ENCODE measurements around the gene GATD1. TPM values are rescaled to one million over a fixed set of nuclear protein-coding genes. Genes with fewer than 3 reads are reported as not detected.
A peak's percentile ranks its signal among the peaks of the same experiment; 100 is the strongest.

The GATD1 gene
- total RNA-seq, 3 donors from 2014 or later, result 48.3 to 49.8 (median 49.7) TPM

DNA sequence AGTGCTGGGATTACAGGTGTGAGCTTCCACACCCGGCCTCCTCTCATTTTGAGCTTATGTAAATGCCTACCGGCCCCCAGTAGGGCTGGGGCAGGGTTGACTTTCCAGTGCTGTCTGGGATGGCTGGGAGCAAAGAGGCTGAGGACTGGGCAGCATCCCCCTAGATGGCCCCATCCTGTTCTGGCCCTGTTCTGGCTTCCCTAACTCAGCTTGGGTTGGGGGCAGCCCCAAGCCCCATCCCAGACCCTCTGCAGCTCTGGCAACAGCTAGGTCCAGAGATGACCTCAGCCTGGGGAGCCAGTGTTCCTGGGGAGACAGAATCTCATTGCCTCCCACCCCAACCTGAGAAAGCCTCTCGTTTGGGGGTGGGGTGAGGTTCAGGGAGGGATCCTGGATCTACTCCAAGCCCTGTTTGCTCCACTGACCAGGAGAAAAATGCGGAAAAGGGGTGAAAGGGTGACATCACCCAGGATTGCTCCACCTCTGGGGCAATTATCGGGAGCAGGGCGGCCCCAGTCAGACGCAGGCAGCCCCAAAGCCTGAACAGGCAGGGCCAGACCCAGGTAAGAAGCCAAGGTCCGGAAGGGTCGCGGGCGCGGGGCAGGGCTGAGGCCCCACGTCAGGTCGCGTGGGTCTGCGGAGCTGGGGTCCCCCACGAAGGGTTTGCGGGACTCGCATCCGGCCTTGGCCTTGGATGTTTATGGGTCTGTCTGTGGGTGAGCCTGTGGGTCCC is 41.3 kb upstream of the GATD1 start, which contains the start of gene PNPLA2:
Gene PNPLA2, plus strand, starts transcription at position 519 of the 733 bp plus-strand sequence. CDS start 805 bp downstream, outside the sequence.
- Mint-ChIP-seq H3K27me3 (ENCODE audit: low read depth) (no peaks in the 10 kb centered on the region), H3K36me3 (ENCODE audit: insufficient read depth) (peaks cover 5% of the 10 kb centered on the region), H3K4me1 (ENCODE audit: low read depth) (peaks cover 9% of the 10 kb centered on the region), H3K4me3 (peak within 1 kb of the TSS; percentile 84), H3K9me3 (no peaks in the 10 kb centered on the region)
- ATAC-seq (no peak), DNase-seq (no peak)

DNA sequence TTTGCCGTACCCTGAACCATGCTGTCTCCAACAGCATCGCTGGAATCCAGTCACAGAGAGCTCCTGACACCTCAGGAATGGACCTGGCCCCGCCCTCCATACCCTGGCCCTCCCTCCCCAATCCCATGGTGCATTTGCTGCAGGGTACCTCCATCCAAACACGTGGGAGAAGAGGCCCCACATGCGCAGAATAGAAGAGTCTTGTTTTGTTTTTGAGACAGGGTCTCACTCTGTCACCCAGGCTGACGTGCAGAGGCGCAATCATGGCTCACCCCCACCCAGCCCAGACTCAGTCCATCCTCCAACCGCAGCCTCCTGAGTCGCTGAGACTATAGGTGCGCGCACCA is 39.1 kb upstream of the GATD1 start:
- Mint-ChIP-seq H3K4me3 (no peak overlapping the region), H3K9me3 (no peaks in the 10 kb centered on the region), H3K27me3 (ENCODE audit: low read depth) (no peaks in the 10 kb centered on the region), H3K4me1 (ENCODE audit: low read depth) (peaks cover 19% of the 10 kb centered on the region), H3K36me3 (ENCODE audit: insufficient read depth) (peaks cover 17% of the 10 kb centered on the region)
- ATAC-seq (no peak), DNase-seq (no peak)

DNA sequence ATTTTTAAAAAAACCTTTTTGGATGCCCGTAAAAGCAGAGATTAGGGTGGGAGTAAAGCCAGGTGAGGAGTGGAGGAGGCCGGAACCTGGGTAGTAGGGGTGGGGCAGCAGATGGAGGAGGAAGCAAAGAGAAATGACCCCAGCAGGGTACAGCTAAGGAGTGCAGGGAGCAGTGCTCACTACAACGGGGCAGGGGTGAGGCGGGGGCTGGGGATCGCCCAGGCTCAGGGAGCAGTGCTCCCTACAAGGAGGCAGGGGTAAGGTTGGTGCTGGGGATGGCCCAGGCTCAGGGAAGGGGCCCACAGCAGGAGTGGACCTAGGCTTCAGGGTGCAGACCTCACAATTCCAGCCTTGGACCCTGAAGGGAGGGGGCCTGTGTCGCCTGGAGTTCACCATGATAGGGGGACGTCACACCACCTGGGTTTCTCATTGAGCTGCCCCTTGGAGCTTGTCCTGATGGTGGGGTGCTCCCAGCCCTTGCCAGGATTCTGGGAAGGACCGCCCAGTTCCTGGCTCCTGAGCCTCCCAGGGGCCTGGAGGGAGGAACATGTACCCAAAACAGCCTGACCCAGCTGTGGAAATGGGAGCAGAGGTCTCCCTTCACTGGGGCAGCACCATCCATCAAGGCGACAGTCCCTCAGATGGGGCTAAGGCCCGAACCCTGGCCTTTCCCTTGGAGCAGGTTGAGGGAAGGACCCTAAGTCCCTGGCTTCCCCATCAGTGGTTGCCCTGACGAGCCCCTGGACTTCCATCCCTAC is 38.6 kb upstream of the GATD1 start:
- Mint-ChIP-seq H3K4me3 (no peak overlapping the region), H3K36me3 (ENCODE audit: insufficient read depth) (peaks cover 22% of the 10 kb centered on the region), H3K27me3 (ENCODE audit: low read depth) (no peaks in the 10 kb centered on the region), H3K9me3 (no peaks in the 10 kb centered on the region), H3K4me1 (ENCODE audit: low read depth) (peaks cover 21% of the 10 kb centered on the region)
- ATAC-seq, result no peak
- DNase-seq, result no peak

DNA sequence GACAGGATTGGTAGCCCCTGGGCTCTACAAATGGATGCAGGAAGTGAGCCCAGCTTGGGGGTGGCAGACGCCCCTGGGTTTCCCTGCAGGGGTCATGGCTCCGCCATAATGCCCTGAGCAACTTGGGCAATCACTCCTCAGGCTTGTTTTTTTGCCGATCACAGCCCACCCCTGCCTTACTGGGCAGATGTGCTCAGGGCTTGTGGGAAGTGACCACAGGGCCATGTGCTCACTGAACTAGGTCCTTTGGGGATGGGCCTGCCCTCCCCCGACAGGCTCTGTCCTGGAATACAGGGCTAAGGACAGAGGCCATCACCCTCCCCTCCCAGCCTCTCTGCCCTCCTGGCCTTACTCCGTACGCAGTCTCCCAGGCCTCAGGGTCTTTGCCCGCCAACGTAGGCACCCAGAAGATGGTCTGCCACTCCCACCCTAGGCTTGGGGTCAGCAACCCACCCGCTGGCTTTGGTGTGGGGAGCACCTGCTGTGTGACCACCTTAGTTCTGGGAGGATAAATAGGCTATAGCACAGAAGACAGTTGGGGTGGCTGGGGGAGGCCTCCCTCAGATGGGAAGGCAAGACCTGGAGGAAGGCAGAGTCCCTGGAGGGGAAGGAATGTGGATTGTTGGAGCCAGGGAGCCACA is 36.3 kb upstream of the GATD1 start:
- Mint-ChIP-seq H3K9me3 (no peaks in the 10 kb centered on the region), H3K36me3 (ENCODE audit: insufficient read depth) (peaks cover 29% of the 10 kb centered on the region), H3K4me3 (no peak overlapping the region), H3K4me1 (ENCODE audit: low read depth) (peaks cover 20% of the 10 kb centered on the region), H3K27me3 (ENCODE audit: low read depth) (no peaks in the 10 kb centered on the region)
- ATAC-seq, result no peak
- no peak for DNase-seq

DNA sequence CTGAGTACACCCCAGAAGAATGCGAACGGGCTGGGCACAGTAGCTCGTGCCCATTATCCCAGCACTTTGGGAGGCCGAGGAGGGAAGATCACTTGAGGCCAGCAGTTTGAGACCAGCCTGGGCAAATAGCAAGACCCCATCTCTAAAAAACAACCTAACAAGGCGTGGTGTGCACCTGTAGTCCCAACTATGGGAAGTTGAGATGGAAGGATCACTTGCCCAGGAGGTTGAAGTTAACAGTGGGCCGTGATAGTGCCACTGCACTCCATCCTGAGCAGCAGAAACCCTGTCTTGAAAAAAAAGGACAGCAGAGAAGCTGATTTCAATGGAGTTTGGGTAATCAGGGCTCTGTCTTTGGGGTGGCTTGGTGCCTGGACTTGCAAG is 35.8 kb upstream of the GATD1 start:
- Mint-ChIP-seq H3K9me3 (no peaks in the 10 kb centered on the region), H3K27me3 (ENCODE audit: low read depth) (no peaks in the 10 kb centered on the region), H3K36me3 (ENCODE audit: insufficient read depth) (peaks cover 29% of the 10 kb centered on the region), H3K4me3 (peak overlapping the region; percentile 92), H3K4me1 (ENCODE audit: low read depth) (peaks cover 23% of the 10 kb centered on the region)
- ATAC-seq, result no peak
- DNase-seq, result no peak

DNA sequence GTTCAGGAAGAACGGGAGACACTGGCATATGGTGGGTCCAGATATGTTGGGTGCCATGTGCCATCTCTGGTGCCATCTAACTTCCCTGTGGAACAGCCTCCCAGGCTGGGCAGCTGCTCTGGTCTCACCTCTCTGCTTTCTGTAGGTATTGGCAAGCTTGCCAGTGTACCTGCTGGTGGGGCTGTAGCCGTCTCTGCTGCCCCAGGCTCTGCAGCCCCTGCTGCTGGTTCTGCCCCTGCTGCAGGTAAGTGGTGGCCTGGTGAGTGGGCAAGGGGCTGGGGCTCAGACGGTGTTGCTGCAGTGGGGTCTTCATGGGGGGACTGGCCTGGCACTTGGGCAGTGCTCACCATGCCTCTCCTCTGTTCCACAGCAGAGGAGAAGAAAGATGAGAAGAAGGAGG is 35.1 kb upstream of the GATD1 start:
- Mint-ChIP-seq H3K36me3 (ENCODE audit: insufficient read depth) (peaks cover 29% of the 10 kb centered on the region), H3K27me3 (ENCODE audit: low read depth) (no peaks in the 10 kb centered on the region), H3K4me3 (peak overlapping the region; percentile 92), H3K9me3 (no peaks in the 10 kb centered on the region), H3K4me1 (ENCODE audit: low read depth) (peaks cover 27% of the 10 kb centered on the region)
- DNase-seq, result no peak
- ATAC-seq, result no peak

DNA sequence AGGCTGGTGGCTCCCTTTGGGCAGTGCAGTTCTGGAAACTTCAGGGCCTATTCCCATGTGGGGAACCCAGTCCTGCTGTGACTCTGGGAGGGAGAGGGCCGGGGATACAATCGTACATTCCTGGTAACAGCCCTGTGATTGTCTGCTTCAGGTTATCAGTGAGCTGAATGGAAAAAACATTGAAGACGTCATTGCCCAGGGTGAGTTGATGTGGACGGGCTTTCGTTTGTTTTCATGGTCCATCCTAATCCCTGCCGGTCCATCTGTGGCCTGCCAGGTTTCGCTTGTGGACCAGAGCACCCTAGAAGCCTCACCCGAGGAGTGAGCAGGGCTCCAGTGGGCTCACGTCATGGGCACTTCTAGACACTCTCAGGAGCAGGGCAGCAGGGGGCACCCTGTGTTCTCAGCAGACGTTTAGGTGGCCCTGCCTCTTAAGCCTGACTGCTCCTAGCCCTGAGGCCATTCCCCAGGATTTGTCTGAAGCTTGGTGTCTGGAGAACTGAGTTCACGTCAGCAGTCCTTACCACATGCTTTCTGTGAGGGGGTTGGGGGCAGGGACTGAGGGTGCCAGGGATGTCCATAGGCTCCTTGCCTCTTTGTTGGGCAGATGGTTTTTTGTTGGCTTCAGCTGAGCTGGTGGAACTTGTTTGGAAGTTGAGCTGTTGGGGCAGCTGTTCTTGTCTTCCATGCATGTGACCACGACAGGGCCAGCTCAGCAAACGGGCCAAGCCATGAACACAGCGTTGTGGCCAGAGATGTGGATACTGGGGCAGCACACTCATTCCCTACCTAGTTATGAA is 34.4 kb upstream of the GATD1 start:
- peaks cover 27% of the 10 kb centered on the region for H3K4me1 Mint-ChIP-seq (ENCODE audit: low read depth)
- H3K4me3 Mint-ChIP-seq, result peak overlapping the region; percentile 92
- H3K36me3 Mint-ChIP-seq (ENCODE audit: insufficient read depth), result peaks cover 29% of the 10 kb centered on the region
- H3K27me3 Mint-ChIP-seq (ENCODE audit: low read depth), result no peaks in the 10 kb centered on the region
- DNase-seq (no peak), ATAC-seq (no peak)
- no peaks in the 10 kb centered on the region for H3K9me3 Mint-ChIP-seq

DNA sequence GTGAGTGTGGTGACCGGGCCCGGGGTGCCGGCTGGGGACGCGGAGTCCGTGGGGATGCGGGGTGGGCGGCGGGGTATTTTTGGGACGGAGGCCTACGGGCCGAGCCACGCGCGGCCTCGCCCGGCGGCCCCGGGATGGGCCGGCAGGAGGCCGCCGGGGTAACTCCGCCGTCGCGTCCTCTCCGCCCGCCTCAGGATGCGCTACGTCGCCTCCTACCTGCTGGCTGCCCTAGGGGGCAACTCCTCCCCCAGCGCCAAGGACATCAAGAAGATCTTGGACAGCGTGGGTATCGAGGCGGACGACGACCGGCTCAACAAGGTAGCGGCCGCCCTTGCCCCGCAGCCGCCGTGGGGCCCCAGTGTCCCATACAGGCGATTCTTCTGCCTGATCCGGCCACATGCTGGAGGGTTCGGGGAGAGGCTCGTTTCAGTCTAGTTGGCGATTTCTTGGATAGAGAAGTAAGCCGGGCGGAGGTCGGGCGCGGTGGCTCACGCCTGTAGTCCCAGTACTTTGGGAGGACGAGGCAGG is 32.8 kb upstream of the GATD1 start:
- Mint-ChIP-seq H3K36me3 (ENCODE audit: insufficient read depth) (peaks cover 29% of the 10 kb centered on the region), H3K9me3 (no peaks in the 10 kb centered on the region), H3K4me1 (ENCODE audit: low read depth) (peaks cover 27% of the 10 kb centered on the region), H3K4me3 (peak overlapping the region; percentile 92), H3K27me3 (ENCODE audit: low read depth) (no peaks in the 10 kb centered on the region)
- no peak for DNase-seq
- peak; percentile 1 for ATAC-seq

DNA sequence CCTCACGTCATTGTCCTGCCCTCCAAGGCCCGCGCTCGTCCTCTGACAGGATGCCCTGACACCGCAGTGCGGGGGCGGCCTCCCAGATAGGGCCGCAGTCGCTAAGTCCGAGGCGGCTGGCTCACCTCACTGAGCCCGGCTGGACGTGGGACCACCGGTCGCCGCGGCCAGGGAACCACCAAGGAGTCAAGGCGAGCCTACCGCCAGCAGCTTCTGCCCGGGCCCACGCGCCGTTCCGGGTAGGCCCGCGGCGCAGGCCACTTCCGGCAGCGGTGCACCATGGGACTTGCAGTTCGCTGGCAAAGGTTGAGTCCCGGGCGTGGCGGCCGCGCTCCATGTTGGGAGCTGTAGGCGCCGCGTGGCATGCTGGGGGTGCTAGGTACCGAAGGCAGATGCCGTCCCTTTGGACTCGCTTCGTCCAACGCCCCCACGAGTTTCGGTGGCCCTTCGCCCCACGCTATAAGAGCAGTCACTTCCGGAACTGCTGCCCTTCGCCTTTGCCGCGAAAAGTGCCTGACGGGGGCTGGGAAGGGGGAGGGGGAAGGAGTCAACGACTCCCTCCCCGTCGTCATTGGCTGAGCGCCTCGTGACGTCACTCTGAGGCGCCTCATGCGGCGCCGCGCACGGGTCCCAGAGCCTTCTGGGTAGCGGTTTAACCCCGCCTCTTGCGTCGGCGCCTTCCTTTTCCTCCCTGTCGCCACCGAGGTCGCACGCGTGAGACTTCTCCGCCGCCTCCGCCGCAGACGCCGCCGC is 32.2 kb upstream of the GATD1 start, which contains the start of gene RPLP2:
Gene RPLP2, plus strand, starts transcription at position 681 of the 753 bp plus-strand sequence. CDS start 268 bp downstream, outside the sequence.
- no peaks in the 10 kb centered on the region for H3K27me3 Mint-ChIP-seq (ENCODE audit: low read depth)
- DNase-seq (peak; percentile 98), ATAC-seq (peak; percentile 84 to 86)
- no peaks in the 10 kb centered on the region for H3K9me3 Mint-ChIP-seq
- peaks cover 29% of the 10 kb centered on the region for H3K36me3 Mint-ChIP-seq (ENCODE audit: insufficient read depth)
- peak within 1 kb of the TSS; percentile 92 for H3K4me3 Mint-ChIP-seq
- H3K4me1 Mint-ChIP-seq (ENCODE audit: low read depth), result peaks cover 30% of the 10 kb centered on the region

DNA sequence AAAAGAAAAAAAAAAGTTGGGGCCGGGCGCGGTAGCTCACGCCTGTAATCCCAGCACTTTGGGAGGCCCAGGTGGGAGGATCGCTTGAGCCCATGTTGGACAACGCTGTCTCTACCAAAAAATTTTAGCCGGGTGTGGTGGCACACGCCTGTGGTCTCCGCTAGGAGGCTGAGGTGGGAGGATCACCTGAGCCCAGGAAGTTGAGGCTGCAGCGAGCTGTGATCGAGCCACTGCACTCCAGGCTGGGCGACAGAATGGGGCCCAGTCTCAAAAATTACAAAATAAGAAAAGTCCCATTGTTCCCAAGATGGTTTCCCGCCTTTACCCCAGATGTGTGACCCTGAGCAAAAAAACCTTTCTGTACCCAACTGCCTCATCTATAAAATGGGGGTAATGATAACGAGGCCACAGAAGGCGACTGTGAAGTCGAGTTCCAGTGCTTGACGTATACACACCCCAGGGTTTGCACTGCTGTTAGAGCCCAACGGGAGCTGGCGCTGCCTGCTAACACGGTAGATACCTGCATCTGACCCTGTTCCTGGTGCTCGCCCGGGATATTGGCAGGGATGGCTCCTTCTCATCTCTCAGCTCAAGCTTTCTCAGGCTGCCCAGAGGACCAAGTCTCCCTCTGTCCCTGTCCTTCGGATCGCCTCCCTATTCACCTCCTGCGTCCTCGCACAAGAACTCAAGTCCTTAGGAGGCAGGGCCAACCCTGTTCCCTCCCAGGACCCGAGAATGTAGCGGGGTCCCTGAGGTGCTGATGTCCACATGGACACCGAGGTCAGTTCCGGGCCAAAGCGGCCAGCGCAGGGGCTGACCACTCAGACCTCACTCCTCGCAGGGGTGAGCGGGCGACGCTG is 31.4 kb upstream of the GATD1 start:
- peaks cover 33% of the 10 kb centered on the region for H3K4me1 Mint-ChIP-seq (ENCODE audit: low read depth)
- H3K27me3 Mint-ChIP-seq (ENCODE audit: low read depth), result no peaks in the 10 kb centered on the region
- DNase-seq (no peak), ATAC-seq (peak; percentile 0 to 2)
- no peaks in the 10 kb centered on the region for H3K9me3 Mint-ChIP-seq
- peak overlapping the region; percentile 92 for H3K4me3 Mint-ChIP-seq
- H3K36me3 Mint-ChIP-seq (ENCODE audit: insufficient read depth), result peaks cover 26% of the 10 kb centered on the region

DNA sequence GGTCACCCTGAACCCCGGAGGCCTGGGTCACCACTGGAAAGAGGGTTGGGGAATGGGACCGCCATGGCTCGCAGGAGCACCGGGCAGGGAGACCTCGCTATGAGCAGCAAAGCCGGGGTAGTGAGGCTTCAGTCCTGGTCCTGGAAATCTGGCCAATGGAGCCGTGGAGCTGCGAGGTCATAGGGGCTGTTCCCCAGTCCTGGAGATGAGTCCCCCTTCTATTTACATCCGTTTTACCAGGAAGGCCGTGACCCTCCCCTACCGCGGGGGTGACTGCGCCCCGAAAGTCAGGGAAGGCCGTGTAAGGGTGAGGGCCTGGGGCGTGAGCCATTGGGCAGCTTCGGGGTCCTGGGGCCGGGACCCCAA is 27.3 kb upstream of the GATD1 start:
- H3K36me3 Mint-ChIP-seq (ENCODE audit: insufficient read depth), result no peaks in the 10 kb centered on the region
- peak overlapping the region; percentile 72 for H3K4me3 Mint-ChIP-seq

DNA sequence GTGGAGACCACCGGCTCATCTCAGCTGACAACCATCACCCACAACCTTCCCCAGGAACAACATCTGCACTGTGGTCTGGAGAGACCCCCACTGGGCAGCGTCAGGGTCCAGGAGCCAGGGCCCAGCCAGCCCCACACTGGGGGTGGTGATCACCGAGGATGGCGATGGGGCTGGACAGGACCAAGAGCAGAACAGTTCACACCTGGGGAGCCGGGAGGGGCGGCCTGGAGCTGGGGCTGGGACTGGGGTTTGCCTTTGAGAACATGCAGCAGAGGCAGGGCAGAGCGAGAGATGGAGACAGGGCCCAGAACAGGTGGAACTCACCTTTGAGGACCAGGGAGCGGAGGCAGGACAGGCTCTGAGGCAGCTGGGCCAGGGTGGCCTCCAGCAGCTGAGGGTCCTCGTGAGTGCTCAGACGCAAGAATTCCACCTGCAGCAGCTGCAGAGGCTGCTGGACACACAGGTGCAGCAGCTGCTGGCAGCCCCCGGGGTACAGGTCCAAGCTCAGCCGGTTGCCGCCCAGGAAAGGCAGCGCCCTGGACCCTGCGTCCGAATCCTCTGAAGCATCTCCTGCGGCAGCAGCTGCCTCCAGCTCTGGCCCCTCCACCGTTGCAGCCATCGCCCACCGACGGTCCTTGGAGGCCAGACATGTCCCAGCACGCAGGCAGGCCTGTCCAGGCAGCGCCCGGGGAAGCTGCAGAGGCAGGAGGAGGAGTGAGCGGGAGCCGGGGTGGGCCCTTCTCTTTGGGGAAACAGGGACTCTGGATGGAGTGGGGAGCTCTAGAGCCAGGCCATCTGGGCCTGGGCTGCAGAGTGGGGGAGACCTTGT is 26.7 kb upstream of the GATD1 start:
- Mint-ChIP-seq H3K27me3 (ENCODE audit: low read depth) (no peaks in the 10 kb centered on the region), H3K9me3 (no peaks in the 10 kb centered on the region), H3K4me3 (peak overlapping the region; percentile 72), H3K4me1 (ENCODE audit: low read depth) (peaks cover 18% of the 10 kb centered on the region), H3K36me3 (ENCODE audit: insufficient read depth) (no peaks in the 10 kb centered on the region)
- ATAC-seq (no peak), DNase-seq (no peak)

More for the DNA sequence above, 27.3 kb upstream of the GATD1 start:
- Mint-ChIP-seq H3K9me3 (no peaks in the 10 kb centered on the region), H3K27me3 (ENCODE audit: low read depth) (no peaks in the 10 kb centered on the region), H3K4me1 (ENCODE audit: low read depth) (peaks cover 18% of the 10 kb centered on the region)
- no peak for DNase-seq
- ATAC-seq, result no peak

Data from activated T-cell treated with anti-CD3 and anti-CD28 coated beads, Interleukin-2, amount 50 U/mL, for 4 hours (primary cell).